ENCODE measurements around the gene ITSN2. TPM values are rescaled to one million over a fixed set of nuclear protein-coding genes. Genes with fewer than 3 reads are reported as not detected.

Gene ITSN2
- total and polyA plus RNA-seq, 11 donors = 19.3 to 55.0 (median 37.4) TPM

DNA sequence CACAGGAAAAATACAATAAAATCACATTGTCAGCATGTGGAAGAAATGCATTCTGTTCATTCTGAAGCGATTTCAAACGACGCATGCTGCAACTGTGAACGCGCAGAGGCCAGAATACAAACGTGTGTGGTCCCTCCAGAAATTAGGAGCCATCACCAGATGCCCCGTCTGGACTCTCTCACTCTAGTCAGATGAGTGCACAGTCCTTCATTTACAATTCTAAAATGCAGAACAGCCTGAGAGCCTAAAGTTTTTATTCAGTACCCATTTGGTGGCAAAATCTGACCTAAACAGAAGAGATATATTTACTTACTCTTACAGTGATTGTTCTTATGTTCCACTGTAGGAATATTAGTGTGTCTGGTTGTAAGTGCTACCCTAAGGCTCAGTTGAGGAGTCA is 148.9 kb downstream of the ITSN2 start:
- 77 to 92% (median 81%) methylated on average over 7 of the region's 7 CpGs for WGBS, 4 donors
- no peak overlapping the region for H3K27ac ChIP-seq
- peaks cover 0 to 100% (median 94%) of the 10 kb centered on the region in 9 donors for H3K36me3 ChIP-seq
- no peaks in the 10 kb centered on the region for H3K4me1 ChIP-seq
- intact Hi-C loops (cut with DNase I) = no loop called here
- no peaks in the 10 kb centered on the region for H3K9me3 ChIP-seq
- no peak for ATAC-seq
- H3K27me3 ChIP-seq = no peaks in the 10 kb centered on the region
- DNase-seq = no peak
- no peak for TF ChIP-seq POLR2A (IDR thresholded peaks at IDR 0.05)
- TF ChIP-seq, protein P1, sequence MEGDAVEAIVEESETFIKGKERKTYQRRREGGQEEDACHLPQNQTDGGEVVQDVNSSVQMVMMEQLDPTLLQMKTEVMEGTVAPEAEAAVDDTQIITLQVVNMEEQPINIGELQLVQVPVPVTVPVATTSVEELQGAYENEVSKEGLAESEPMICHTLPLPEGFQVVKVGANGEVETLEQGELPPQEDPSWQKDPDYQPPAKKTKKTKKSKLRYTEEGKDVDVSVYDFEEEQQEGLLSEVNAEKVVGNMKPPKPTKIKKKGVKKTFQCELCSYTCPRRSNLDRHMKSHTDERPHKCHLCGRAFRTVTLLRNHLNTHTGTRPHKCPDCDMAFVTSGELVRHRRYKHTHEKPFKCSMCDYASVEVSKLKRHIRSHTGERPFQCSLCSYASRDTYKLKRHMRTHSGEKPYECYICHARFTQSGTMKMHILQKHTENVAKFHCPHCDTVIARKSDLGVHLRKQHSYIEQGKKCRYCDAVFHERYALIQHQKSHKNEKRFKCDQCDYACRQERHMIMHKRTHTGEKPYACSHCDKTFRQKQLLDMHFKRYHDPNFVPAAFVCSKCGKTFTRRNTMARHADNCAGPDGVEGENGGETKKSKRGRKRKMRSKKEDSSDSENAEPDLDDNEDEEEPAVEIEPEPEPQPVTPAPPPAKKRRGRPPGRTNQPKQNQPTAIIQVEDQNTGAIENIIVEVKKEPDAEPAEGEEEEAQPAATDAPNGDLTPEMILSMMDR (IDR thresholded peaks at IDR 0.05) = no peak
- H3K4me3 ChIP-seq = no peak overlapping the region

DNA sequence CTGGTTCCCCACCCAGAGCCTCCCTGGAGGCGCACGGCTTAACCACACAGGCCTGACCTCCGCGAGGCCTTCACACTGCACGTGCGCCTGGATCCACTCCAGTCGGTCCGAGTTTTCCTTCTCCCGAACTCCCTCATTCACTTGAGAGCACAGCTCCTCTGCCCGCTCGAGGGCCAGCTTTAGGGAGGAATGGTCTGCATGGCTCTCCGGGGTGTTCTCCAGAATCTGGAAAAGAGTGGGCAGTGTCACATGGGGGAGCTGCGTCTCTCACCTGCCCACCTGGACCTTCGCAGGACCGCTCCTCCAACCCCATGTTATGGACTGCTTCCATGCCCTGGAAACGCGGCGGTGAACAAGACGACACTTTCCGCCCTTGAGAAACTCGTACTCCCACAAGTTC is 149.6 kb downstream of the ITSN2 start:
- peak in 1 of 4 donors; percentile 32 for ATAC-seq
- DNase-seq = no peak
- WGBS, 4 donors = 94 to 97% (median 95%) methylated on average over 20 to 21 of the region's 21 CpGs
- no peaks in the 10 kb centered on the region for H3K4me1 ChIP-seq
- H3K27me3 ChIP-seq = no peaks in the 10 kb centered on the region
- H3K9me3 ChIP-seq = no peaks in the 10 kb centered on the region
- no peak for TF ChIP-seq POLR2A (IDR thresholded peaks at IDR 0.05)
- TF ChIP-seq, protein P1 (IDR thresholded peaks at IDR 0.05) = no peak
- H3K4me3 ChIP-seq = no peak overlapping the region
- H3K36me3 ChIP-seq = peaks cover 0 to 99% (median 93%) of the 10 kb centered on the region in 9 donors
- H3K27ac ChIP-seq = no peak overlapping the region
- intact Hi-C loops (cut with DNase I) = no loop called here

DNA sequence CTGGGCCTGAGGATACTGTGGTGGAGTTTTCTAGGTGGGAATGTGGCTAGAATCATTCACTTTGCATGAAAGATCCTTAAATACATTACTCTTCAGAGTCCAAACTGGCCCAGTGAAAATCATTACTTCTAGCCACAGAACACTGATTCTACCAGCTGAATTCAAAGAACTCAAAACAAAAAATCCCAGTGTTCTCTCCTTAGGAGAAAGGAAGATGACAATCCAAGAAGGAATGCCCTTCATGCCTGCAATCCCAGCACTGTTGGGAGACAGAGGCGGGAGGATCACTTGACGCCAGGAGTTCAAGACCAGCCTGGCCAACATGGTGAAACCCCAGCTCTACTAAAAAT is 150.3 kb downstream of the ITSN2 start:
- Histone ChIP-seq H3K36me3 (peaks cover 0 to 99% (median 93%) of the 10 kb centered on the region in 9 donors), H3K27me3 (no peaks in the 10 kb centered on the region), H3K27ac (no peak overlapping the region), H3K4me3 (no peak overlapping the region), H3K4me1 (no peaks in the 10 kb centered on the region), H3K9me3 (no peaks in the 10 kb centered on the region)
- ATAC-seq = no peak
- intact Hi-C loops (cut with DNase I) = no loop called here
- 94 to 99% (median 96%) methylated on average over 2 of the region's 2 CpGs for WGBS, 4 donors
- TF ChIP-seq POLR2A (IDR thresholded peaks at IDR 0.05) = no peak
- TF ChIP-seq, protein P1 (IDR thresholded peaks at IDR 0.05) = no peak
- DNase-seq = no peak

DNA sequence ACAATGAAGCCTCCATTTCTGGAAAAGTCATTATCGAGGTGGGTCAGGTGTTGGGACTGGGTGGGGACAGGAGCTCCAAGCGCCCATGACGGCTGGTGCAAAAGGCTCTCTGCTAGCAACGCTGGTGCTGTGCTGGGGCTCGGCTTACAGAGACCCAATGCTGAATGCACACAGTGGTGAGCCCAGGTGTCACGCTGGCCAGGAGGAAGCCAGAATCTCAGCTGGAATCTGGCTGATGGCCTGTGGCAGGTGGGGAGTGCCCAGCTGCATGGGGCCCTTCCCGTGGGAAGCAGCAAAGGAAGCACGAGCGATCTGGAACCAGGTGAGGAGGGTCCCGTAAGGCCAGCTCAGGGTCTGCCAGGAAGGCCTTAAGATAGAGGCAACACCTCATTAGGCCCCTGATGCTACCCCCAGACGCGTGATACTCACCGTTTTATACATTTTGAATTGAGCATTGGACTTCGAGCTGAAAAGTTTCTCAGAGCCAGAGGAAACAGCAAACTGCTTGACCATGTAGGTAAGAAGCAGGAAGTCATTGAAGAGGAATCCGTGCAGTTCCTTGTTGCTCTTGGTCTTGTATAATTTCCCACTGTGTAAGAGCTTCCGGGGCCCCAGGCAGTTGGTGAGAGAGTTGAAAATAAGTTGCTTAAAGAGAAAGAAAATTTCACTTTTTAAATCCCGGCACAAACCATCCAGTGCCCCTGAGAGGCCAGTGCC is 150.8 kb downstream of the ITSN2 start:
- no peak overlapping the region for H3K4me3 ChIP-seq
- ATAC-seq (no peak), DNase-seq (no peak)
- intact Hi-C loops (cut with DNase I) = no loop called here
- H3K36me3 ChIP-seq = peaks cover 0 to 99% (median 93%) of the 10 kb centered on the region in 9 donors
- WGBS, 4 donors = 84 to 87% (median 85%) methylated on average over 17 of the region's 17 CpGs
- H3K9me3 ChIP-seq = no peaks in the 10 kb centered on the region
- H3K27ac ChIP-seq = no peak overlapping the region
- TF ChIP-seq POLR2A (IDR thresholded peaks at IDR 0.05) = no peak
- TF ChIP-seq, protein P1 (IDR thresholded peaks at IDR 0.05) = no peak
- no peaks in the 10 kb centered on the region for H3K27me3 ChIP-seq
- H3K4me1 ChIP-seq = no peaks in the 10 kb centered on the region
